Measurements from ENCODE around the gene RIN2.
"Not testable (repeated sequence)": the region's sequence is repeated elsewhere in the genome, so short reads cannot be mapped to it uniquely, and the experiment has no call there.

RIN2 gene

DNA sequence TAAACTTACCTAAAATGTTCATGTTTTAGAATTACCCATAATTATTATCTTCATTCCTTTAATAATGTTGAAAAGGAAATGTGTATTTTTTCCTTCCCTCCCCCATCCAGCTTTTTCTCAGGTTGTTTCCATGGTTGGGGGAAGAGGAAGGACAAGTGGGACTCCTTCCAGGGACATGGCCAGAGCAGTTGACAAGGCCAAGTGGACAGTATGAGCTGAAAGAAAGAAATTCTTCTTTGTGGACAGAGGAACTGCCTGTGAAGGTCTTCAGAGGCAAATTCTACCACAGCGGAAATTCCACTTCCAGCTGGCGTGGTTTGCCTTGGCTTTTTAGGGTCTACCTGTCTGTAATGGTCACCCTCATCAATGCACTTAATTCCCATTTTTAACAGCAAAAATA is 33.8 kb downstream of the RIN2 start:
- DNase-seq: no peak

DNA sequence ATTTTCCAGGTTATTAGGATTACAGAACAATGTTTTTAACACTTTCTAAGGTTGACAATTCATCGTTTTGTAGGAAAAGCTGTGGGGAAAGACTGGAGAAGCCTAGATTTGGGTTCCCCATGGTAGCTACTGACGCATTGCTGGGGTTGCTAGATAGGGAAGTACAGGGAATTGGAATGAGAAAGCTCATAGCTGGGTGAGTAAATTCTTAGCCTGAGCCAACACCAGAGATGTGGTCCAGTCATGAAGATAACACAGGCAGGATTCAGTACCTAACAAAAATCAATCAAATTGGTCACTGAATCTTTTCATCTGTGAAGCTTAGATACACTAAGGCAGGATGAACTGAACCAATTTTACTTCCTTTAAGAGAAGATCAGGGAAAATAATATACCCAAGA is 35.7 kb downstream of the RIN2 start:
- no peak for DNase-seq

GRCh38 chr20:19794941-19795340 is 36.9 kb downstream of the RIN2 start:
- DNase-seq: no peak

DNA sequence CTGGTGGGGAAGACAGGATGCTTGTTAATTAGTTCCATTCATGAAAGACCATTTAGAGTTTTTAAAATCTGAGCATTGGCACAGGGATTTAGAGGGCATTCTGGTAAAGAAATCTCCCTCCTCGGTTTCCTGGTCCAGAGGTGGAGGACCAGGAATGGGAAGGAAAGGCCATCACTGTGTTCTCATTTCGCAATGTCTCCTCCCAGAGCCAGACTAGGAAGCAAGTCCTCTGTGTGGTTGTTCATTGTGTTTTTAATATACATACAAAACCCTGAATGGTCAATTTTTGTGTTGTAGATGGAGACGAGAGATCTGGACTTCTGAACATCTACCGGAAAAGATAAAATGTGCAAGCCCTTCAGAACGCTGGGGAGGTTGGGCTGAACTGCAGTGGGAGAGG is 41.3 kb downstream of the RIN2 start:
- no peak for DNase-seq

- DNase-seq: no peak
Observed at GRCh38 chr20:19802099-19802491, 44.0 kb downstream of the RIN2 start.

DNA sequence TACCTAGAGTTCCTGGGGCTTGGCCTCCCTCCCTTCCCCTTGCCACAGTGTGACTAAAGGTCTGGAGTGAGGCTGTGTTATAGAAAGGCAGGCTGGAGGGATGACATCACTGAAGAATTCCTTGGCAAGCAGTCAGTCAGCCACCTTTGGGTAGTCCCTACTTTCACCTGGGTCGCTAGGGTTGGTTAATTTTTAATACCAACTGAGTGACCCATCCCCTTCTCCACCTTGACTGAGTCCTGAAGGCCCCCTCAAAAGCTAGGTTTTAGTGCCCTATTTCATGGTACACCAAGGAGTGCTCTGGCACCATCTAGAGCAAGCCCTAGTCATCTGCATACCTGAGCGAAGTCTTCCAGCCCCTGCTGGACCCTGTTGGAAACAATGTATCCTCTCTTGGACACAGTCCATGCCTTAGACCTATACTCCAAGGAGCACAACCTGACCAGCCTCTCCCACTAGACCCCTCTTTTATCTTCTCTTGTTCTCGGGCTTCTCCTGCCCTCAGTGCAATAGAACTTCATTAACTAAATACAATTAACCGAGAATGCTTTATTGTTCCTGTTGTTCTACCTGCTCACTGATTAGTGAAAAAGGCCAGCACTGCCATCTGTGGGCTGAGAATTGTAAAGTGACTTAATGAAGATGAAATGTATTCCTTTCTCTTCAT is 44.6 kb downstream of the RIN2 start:
- no peak for DNase-seq

- not testable (repeated sequence) for DNase-seq
Observed at GRCh38 chr20:19806276-19806675, 48.2 kb downstream of the RIN2 start.

- DNase-seq: no peak
Observed at GRCh38 chr20:19806806-19807190, 48.7 kb downstream of the RIN2 start.

DNA sequence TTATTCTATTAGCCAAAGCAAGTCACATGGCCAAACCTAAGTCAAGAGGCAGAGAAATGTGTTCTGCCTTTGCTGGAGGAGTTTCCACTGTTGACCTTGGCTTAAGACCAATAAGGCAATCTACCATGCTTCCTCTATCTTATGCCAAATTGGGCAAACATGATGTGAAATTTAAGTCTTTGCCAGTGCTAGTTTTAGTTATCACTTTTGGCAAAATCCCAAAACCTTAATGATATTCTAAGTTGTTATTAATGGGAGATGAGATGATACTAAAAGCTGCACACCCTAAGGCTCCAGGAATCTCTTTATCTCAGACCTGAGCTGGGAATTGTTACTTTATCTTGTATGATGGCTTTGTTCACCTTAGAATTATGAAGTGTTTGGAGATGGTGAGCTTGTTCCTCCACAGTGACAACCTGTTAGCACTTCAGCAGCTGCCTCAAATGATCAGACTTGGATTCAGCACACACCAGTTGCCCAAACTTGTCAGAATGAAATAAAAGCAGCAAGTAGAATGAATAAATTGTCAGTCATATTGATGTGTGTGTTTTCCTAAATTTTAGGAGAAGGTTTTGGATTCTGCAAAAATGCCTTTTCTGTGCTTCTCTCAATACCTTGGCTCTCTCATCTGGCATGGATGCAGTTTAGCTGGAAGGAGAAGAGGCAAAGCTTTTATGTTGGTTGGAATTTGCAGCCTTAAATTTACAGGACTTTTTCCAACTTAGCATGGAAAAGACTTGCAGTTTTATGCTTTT is 49.3 kb downstream of the RIN2 start:
- no peak for DNase-seq
